HCT116 (cell line): ENCODE results near the gene CCDC158. TPM values are rescaled to one million over a fixed set of nuclear protein-coding genes. Genes with fewer than 3 reads are reported as not detected.

Experiments
- ATAC-seq: fragments of 200-7000 bp; cut with Tn5 transposase; 2 replicates; pipeline ENCODE4 v1.9.1; 2020; ENCODE audit warnings: mild to moderate bottlenecking, moderate library complexity
- BruUV-seq: library from RNA; stranded (reverse); fragments of 400-500 nt; replicated peaks from 2 replicates; lab custom pipeline; 2021; lab: Mats Ljungman, UMichigan
- CTCF ChIA-PET: fragments of 300-600 bp; sonication (Branson Sonifier 250); formaldehyde crosslinking; loops from one replicate; lab custom pipeline; 2021; ENCODE audit warnings: antibody characterized with exemption; lab: Charles Lee
- POLR2A ChIA-PET: fragments of 300-600, 350-600 bp; sonication (Branson Sonifier 250); formaldehyde crosslinking; loops from one replicate; lab custom pipeline; 2021; ENCODE audit warnings: antibody characterized with exemption; lab: Charles Lee
- RAD21 ChIA-PET, 2 experiments: fragments of 300-600 bp; sonication (Branson Sonifier 250); formaldehyde crosslinking; loops; one replicate each; lab custom pipeline; 2023; ENCODE audit warnings: low total read pairs in 2 of 2; ENCODE audit not compliant: uncharacterized antibody in 2 of 2, unreplicated experiment in 2 of 2, low non-redundant PET in 1 of 2; lab: Charles Lee
- DNase-seq: peaks from one replicate; pipeline ENCODE4 v3.0.0-alpha.2; 2010; ENCODE audit warnings: low read depth, low spot score
- H2AFZ ChIP-seq: fragments of 200-600 bp; shearing (Covaris generic), sonication (generic); 2 replicates; pipeline ENCODE4 v1.6.1; 2017; ENCODE audit warnings: low read depth, mixed run types, mixed read lengths, antibody characterized with exemption, low read length; ENCODE audit not compliant: poor library complexity, severe bottlenecking
- H3K27ac ChIP-seq: 2 replicates; pipeline ENCODE4 v1.5.1; 2012; ENCODE audit warnings: low read depth, low read length
- H3K27me3 ChIP-seq: fragments of 200-600 bp; sonication (generic); 2 replicates; pipeline ENCODE4 v1.6.1; 2016; ENCODE audit warnings: mixed run types, low read length, mixed read lengths; ENCODE audit not compliant: insufficient read depth
- H3K36me3 ChIP-seq, 2 experiments: fragments of 200-500 bp in 1 of 2; fragments of 200-600 bp in 1 of 2; sonication (Bioruptor generic) in 1 of 2; sonication (generic) in 1 of 2; 2 replicates each; pipeline versions ENCODE4 v1.5.1 to v1.6.1; 2014 to 2016; ENCODE audit warnings: low read length in 2 of 2, inconsistent platforms in 1 of 2, mixed read lengths in 1 of 2, mixed run types in 1 of 2; ENCODE audit not compliant: insufficient read depth in 2 of 2, control insufficient read depth in 1 of 2
- H3K4me1 ChIP-seq, 2 experiments: fragments of 200-600 bp in 1 of 2; sonication (generic) in 1 of 2; 2 replicates each; pipeline versions ENCODE4 v1.5.1 to v1.6.1; 2012 to 2017; ENCODE audit warnings: low read length in 2 of 2, inconsistent platforms in 1 of 2, mild to moderate bottlenecking in 1 of 2, mixed read lengths in 1 of 2, mixed run types in 1 of 2, moderate library complexity in 1 of 2; ENCODE audit not compliant: insufficient read depth in 2 of 2, control insufficient read depth in 1 of 2
- H3K4me2 ChIP-seq: fragments of 200-600 bp; sonication (generic); 2 replicates; pipeline ENCODE4 v1.6.1; 2017; ENCODE audit warnings: mixed run types, low read length, mixed read lengths
- H3K4me3 ChIP-seq, 2 experiments: fragments of 200-600 bp in 1 of 2; sonication (generic) in 1 of 2; replicated peaks in 1 of 2; 2 replicates each; pipeline ENCODE4 v1.5.1; 2011 to 2016; ENCODE audit warnings: low read length in 2 of 2, control low read depth in 1 of 2, low read depth in 1 of 2, mild to moderate bottlenecking in 1 of 2, mixed read lengths in 1 of 2, mixed run types in 1 of 2
- H3K79me2 ChIP-seq: fragments of 200-600 bp; sonication (generic); 2 replicates; pipeline ENCODE4 v1.6.1; 2017; ENCODE audit warnings: mild to moderate bottlenecking, mixed run types, low read length, moderate library complexity, mixed read lengths; ENCODE audit not compliant: insufficient read depth
- H3K9ac ChIP-seq: fragments of 200-600 bp; sonication (generic); 2 replicates; pipeline ENCODE4 v1.6.1; 2016; ENCODE audit warnings: low read length, mixed read lengths
- H3K9me2 ChIP-seq: fragments of 200-600 bp; sonication (generic), shearing (Covaris generic); 2 replicates; pipeline ENCODE4 v1.6.1; 2017; ENCODE audit warnings: mixed run types, mild to moderate bottlenecking, moderate library complexity; ENCODE audit not compliant: insufficient read depth
- H3K9me3 ChIP-seq, 2 experiments: fragments of 200-500 bp in 1 of 2; fragments of 200-600 bp in 1 of 2; sonication (Bioruptor generic) in 1 of 2; sonication (generic) in 1 of 2; 2 replicates each; pipeline ENCODE4 v1.6.1; 2014 to 2017; ENCODE audit warnings: low read length in 2 of 2, mixed read lengths in 2 of 2, inconsistent platforms in 1 of 2, low read depth in 1 of 2, mild to moderate bottlenecking in 1 of 2, mixed run types in 1 of 2, moderate library complexity in 1 of 2; ENCODE audit not compliant: control insufficient read depth in 1 of 2, insufficient read depth in 1 of 2
- H4K20me1 ChIP-seq: fragments of 200-600 bp; sonication (generic), shearing (Covaris generic); 2 replicates; pipeline ENCODE4 v1.6.1; 2017; ENCODE audit warnings: mixed run types, mild to moderate bottlenecking, moderate library complexity; ENCODE audit not compliant: insufficient read depth
- ELF1 ChIP-seq: IDR thresholded peaks from 2 replicates; pipeline ENCODE4 v1.6.1; 2012; ENCODE audit warnings: low read depth, borderline replicate concordance
- POLR2AphosphoS5 ChIP-seq: IDR thresholded peaks from 2 replicates; pipeline ENCODE4 v1.6.1; 2011; ENCODE audit warnings: mild to moderate bottlenecking, low read depth, low read length, moderate library complexity
- intact Hi-C: fragments of 100-400 bp; cut with micrococcal nuclease; formaldehyde crosslinking; loops from 2 replicates; pipeline ENCODE4 v1.10.0; 2022
- total RNA-seq: library from RNA; stranded (reverse); gene quantifications from one replicate; pipeline ENCODE4 v1.2.1, GENCODE V29; 2021; ENCODE audit not compliant: unreplicated experiment
- TF ChIP-seq, protein P1 (sequence below), 3 experiments: fragments of 200-600 bp in 1 of 3; sonication (generic) in 1 of 3; IDR thresholded peaks in 2 of 3; conservative IDR thresholded peaks in 1 of 3; 2 replicates each; pipeline ENCODE4 v1.5.1; 2012 to 2017; ENCODE audit warnings: low read depth in 2 of 3, low read length in 2 of 3, antibody characterized with exemption in 1 of 3, borderline replicate concordance in 1 of 3, control low read depth in 1 of 3, mild to moderate bottlenecking in 1 of 3, mixed read lengths in 1 of 3, mixed run types in 1 of 3, moderate library complexity in 1 of 3; ENCODE audit not compliant: insufficient read depth in 1 of 3

The CCDC158 gene
- total RNA-seq, 1 experiment from 2014 or later: not detected

DNA sequence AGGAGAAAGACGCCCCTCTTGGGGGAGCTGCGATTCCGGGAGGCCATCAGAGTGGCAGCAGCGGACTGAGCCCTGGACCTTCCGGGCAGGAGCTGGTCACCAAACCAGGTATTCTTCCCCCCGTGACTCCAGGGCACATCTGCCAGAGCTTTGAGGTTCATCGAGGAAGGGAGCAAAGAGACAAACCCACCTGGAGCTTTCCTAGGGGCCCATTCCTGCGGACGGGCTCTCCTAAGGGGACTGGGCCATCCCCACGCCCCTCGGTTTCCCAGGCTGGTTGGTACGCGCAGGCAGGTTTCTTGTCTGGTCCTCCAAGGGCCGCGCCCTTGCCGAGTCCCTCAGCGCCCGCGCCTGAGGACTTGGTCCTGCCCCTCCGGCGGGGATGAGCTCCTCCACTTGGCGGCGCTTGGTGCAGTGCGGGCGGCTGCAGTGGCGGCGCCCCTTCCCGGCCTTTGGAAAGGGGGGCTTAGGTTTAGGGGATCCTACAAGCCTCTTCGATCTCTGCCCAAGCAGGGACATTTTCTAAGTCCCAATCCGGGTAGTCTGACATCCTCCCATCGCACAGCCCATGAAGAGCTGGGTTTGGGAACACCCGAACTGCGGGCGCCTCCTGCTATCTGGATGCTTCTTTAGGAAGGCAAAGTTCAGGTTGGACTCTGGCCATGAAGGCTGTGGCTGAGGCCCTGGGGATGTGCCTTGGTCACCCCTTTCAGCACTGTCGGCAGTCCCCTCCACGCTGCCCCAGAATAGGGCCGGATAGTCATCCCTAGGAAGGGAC, 113.9 kb downstream of the CCDC158 start:
- POLR2A ChIA-PET: interaction anchor here (2.3 kb wide), 1 partner anchor 71 kb away, joined by 12 read pairs; no protein-coding TSS in a partner anchor
- H2AFZ ChIP-seq: peak overlapping the region; percentile 12
- BruUV-seq: TSS peak; percentile 42

More for the DNA sequence above, 113.9 kb downstream of the CCDC158 start:
- DNase-seq: no peak
- H3K36me3 ChIP-seq: 0 out of 4 replicates have a peak, but pooled peaks cover 0 to 2% of the 10 kb centered on the region in 2 experiments
- H3K9ac ChIP-seq: peak overlapping the region; percentile 73
- H3K9me3 ChIP-seq: no peaks in the 10 kb centered on the region
- peaks cover 27% of the 10 kb centered on the region for H3K79me2 ChIP-seq
- peak overlapping the region; percentile 82 for H3K4me2 ChIP-seq
- intact Hi-C loops: loop anchor here (2.0 kb wide), 1 partner anchor 72 kb away; no protein-coding TSS in a partner anchor
- peak overlapping the region; percentile 72 to 91 for H3K4me3 ChIP-seq
- peak; percentile 67 for ATAC-seq
- H3K27ac ChIP-seq: peak overlapping the region; percentile 89
- CTCF ChIA-PET: interaction anchor here (0.8 to 3.3 kb wide), 5 partner anchors 11 to 197 kb away, joined by 3 to 24 read pairs (median 4); partner anchors contain the start of gene SCARB2
- RAD21 ChIA-PET: interaction anchor here (0.7 to 2.1 kb wide), 3 partner anchors 71 to 182 kb away, joined by 3 to 10 read pairs (median 5); no protein-coding TSS in a partner anchor
- H3K4me1 ChIP-seq: peaks cover 15 to 32% of the 10 kb centered on the region in 2 experiments
- H4K20me1 ChIP-seq: no peaks in the 10 kb centered on the region
- no peaks in the 10 kb centered on the region for H3K27me3 ChIP-seq
- no peaks in the 10 kb centered on the region for H3K9me2 ChIP-seq
- TF ChIP-seq, protein P1, sequence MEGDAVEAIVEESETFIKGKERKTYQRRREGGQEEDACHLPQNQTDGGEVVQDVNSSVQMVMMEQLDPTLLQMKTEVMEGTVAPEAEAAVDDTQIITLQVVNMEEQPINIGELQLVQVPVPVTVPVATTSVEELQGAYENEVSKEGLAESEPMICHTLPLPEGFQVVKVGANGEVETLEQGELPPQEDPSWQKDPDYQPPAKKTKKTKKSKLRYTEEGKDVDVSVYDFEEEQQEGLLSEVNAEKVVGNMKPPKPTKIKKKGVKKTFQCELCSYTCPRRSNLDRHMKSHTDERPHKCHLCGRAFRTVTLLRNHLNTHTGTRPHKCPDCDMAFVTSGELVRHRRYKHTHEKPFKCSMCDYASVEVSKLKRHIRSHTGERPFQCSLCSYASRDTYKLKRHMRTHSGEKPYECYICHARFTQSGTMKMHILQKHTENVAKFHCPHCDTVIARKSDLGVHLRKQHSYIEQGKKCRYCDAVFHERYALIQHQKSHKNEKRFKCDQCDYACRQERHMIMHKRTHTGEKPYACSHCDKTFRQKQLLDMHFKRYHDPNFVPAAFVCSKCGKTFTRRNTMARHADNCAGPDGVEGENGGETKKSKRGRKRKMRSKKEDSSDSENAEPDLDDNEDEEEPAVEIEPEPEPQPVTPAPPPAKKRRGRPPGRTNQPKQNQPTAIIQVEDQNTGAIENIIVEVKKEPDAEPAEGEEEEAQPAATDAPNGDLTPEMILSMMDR (IDR thresholded peaks at IDR 0.05 in 2 of 3, conservative IDR thresholded peaks at IDR 0.05 in 1 of 3; ENCODE audit: borderline replicate concordance in 1 of 3, insufficient read depth in 1 of 3, low read depth in 2 of 3, low read length in 2 of 3): peak in 2 of 3 experiments; percentile 46 to 47; a peak in 4 of 6 replicates
- TF ChIP-seq ELF1 (no peak), POLR2AphosphoS5 (peak; percentile 3)
- TF ChIP-seq, all 23 proteins: peak for 2
